Measurements from ENCODE around the gene MAN1A2.

GRCh38 chr1:117570988-117571409, 203.8 kb downstream of the MAN1A2 start:
- TF ChIP-seq, protein P1, sequence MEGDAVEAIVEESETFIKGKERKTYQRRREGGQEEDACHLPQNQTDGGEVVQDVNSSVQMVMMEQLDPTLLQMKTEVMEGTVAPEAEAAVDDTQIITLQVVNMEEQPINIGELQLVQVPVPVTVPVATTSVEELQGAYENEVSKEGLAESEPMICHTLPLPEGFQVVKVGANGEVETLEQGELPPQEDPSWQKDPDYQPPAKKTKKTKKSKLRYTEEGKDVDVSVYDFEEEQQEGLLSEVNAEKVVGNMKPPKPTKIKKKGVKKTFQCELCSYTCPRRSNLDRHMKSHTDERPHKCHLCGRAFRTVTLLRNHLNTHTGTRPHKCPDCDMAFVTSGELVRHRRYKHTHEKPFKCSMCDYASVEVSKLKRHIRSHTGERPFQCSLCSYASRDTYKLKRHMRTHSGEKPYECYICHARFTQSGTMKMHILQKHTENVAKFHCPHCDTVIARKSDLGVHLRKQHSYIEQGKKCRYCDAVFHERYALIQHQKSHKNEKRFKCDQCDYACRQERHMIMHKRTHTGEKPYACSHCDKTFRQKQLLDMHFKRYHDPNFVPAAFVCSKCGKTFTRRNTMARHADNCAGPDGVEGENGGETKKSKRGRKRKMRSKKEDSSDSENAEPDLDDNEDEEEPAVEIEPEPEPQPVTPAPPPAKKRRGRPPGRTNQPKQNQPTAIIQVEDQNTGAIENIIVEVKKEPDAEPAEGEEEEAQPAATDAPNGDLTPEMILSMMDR (IDR thresholded peaks at IDR 0.05) = no peak
- no peak for TF ChIP-seq POLR2A (IDR thresholded peaks at IDR 0.05)

Measured in uterus (tissue), 2 donors.